Thyroid gland (tissue), 4 donors: ENCODE results near the gene PRLHR. TPM values are rescaled to one million over a fixed set of nuclear protein-coding genes. Genes with fewer than 3 reads are reported as not detected.

Experiments
- DNase-seq, 2 donors: peaks; one replicate each; pipeline ENCODE4 v3.0.0-alpha.2; 2019
- H3K27ac ChIP-seq, 3 donors: fragments of 200-600 bp; sonication (generic); 1 replicate in 2 of 3; 2 replicates in 1 of 3; pipeline ENCODE4 v1.5.1; 2016 to 2019; ENCODE audit warnings: mild to moderate bottlenecking in 1 of 3, moderate library complexity in 1 of 3
- H3K27me3 ChIP-seq: fragments of 200-600 bp; sonication (generic); one replicate; pipeline ENCODE4 v1.5.1; 2019
- H3K36me3 ChIP-seq, 2 donors: fragments of 200-600 bp; sonication (generic); one replicate each; pipeline ENCODE4 v1.5.1; 2016 to 2019
- H3K4me1 ChIP-seq, 2 donors: fragments of 200-600 bp; sonication (generic); one replicate each; pipeline ENCODE4 v1.5.1; 2017 to 2019
- H3K4me3 ChIP-seq, 3 donors: fragments of 200-600 bp; sonication (generic); replicated peaks in 1 of 3; 1 replicate in 2 of 3; 2 replicates in 1 of 3; pipeline ENCODE4 v1.5.1; 2016; ENCODE audit warnings: mild to moderate bottlenecking in 1 of 3
- H3K9me3 ChIP-seq: fragments of 200-600 bp; sonication (generic); one replicate; pipeline ENCODE4 v1.5.1; 2017
- CTCF ChIP-seq, 6 experiments: fragments of 200-600 bp in 3 of 6; fragments of 450-650 bp in 3 of 6; sonication (generic) in 3 of 6; IDR thresholded peaks; one replicate each; pipeline ENCODE4 v1.5.1; 2016 to 2019; ENCODE audit warnings: antibody characterized with exemption in 6 of 6, mild to moderate bottlenecking in 2 of 6, inconsistent platforms in 1 of 6, moderate library complexity in 1 of 6
- POLR2A ChIP-seq, 2 donors: fragments of 450-650 bp; IDR thresholded peaks; one replicate each; pipeline ENCODE4 v1.6.1; 2017; ENCODE audit warnings: antibody characterized with exemption in 2 of 2, mild to moderate bottlenecking in 2 of 2, moderate library complexity in 1 of 2
- WGBS, 2 donors: methylation state at CpG; one replicate each; pipeline ENCODE4 v1.1.5; 2017; 5-methylcytosine and 5-hydroxymethylcytosine counted together
- intact Hi-C: fragments of 100-400 bp; cut with DNase I; formaldehyde crosslinking; loops from one replicate; pipeline ENCODE4 v1.15.1; 2023
- total RNA-seq, 4 donors: library from RNA; depleted of rRNA; stranded (reverse); fragments of >200 nt; gene quantifications; one replicate each; pipeline ENCODE4 v1.2.3, GENCODE V29; 2016

Gene PRLHR
- total RNA-seq, 4 donors from 2014 or later: not detected

- H3K4me3 ChIP-seq: no peak overlapping the region
- no peaks in the 10 kb centered on the region for H3K27me3 ChIP-seq
- no peak for TF ChIP-seq CTCF (IDR thresholded peaks at IDR 0.05)
- TF ChIP-seq POLR2A (IDR thresholded peaks at IDR 0.05): no peak
- no peak overlapping the region for H3K27ac ChIP-seq
- WGBS, 2 donors: 66 to 85% methylated on average over 9 to 11 of the region's 11 CpGs
- H3K9me3 ChIP-seq: no peaks in the 10 kb centered on the region
- intact Hi-C loops: no loop called here
- no peaks in the 10 kb centered on the region for H3K36me3 ChIP-seq
- DNase-seq: no peak
- H3K4me1 ChIP-seq: no peaks in the 10 kb centered on the region
These were observed 23.0 kb downstream of the PRLHR start for GRCh38 chr10:118572256-118573041.

- Histone ChIP-seq H3K27ac (no peak overlapping the region), H3K27me3 (no peaks in the 10 kb centered on the region), H3K4me1 (no peaks in the 10 kb centered on the region), H3K36me3 (no peaks in the 10 kb centered on the region), H3K9me3 (no peaks in the 10 kb centered on the region), H3K4me3 (no peak overlapping the region)
- DNase-seq: no peak
- intact Hi-C loops: no loop called here
- TF ChIP-seq POLR2A (IDR thresholded peaks at IDR 0.05) (no peak), CTCF (IDR thresholded peaks at IDR 0.05) (no peak)
- 51 to 56% methylated on average over 3 of the region's 3 CpGs for WGBS, 2 donors
These were observed 24.3 kb downstream of the PRLHR start for GRCh38 chr10:118571123-118571522.

GRCh38 chr10:118570591-118570990, 24.9 kb downstream of the PRLHR start:
- WGBS, 2 donors: 68 to 72% methylated on average over 5 of the region's 5 CpGs
- TF ChIP-seq CTCF (IDR thresholded peaks at IDR 0.05): no peak
- no peak for TF ChIP-seq POLR2A (IDR thresholded peaks at IDR 0.05)
- no peak for DNase-seq
- no peak overlapping the region for H3K4me3 ChIP-seq
- no peaks in the 10 kb centered on the region for H3K27me3 ChIP-seq
- H3K36me3 ChIP-seq: no peaks in the 10 kb centered on the region
- intact Hi-C loops: no loop called here
- H3K4me1 ChIP-seq: no peaks in the 10 kb centered on the region
- H3K9me3 ChIP-seq: no peaks in the 10 kb centered on the region
- no peak overlapping the region for H3K27ac ChIP-seq

GRCh38 chr10:118569882-118570252, 25.6 kb downstream of the PRLHR start:
- no peaks in the 10 kb centered on the region for H3K4me1 ChIP-seq
- WGBS, 2 donors: 89 to 92% methylated on average over 3 of the region's 3 CpGs
- intact Hi-C loops: loop anchor here (5.0 to 10.0 kb wide), 2 partner anchors 147 to 235 kb away; no protein-coding TSS in a partner anchor
- no peaks in the 10 kb centered on the region for H3K27me3 ChIP-seq
- DNase-seq: no peak
- no peaks in the 10 kb centered on the region for H3K9me3 ChIP-seq
- no peak overlapping the region for H3K27ac ChIP-seq
- TF ChIP-seq CTCF (IDR thresholded peaks at IDR 0.05): no peak
- no peak for TF ChIP-seq POLR2A (IDR thresholded peaks at IDR 0.05)
- no peaks in the 10 kb centered on the region for H3K36me3 ChIP-seq
- no peak overlapping the region for H3K4me3 ChIP-seq

GRCh38 chr10:118569241-118569881, 26.1 kb downstream of the PRLHR start:
- Histone ChIP-seq H3K4me1 (no peaks in the 10 kb centered on the region), H3K4me3 (no peak overlapping the region), H3K27ac (no peak overlapping the region), H3K36me3 (no peaks in the 10 kb centered on the region), H3K9me3 (no peaks in the 10 kb centered on the region), H3K27me3 (no peaks in the 10 kb centered on the region)
- no peak for DNase-seq
- intact Hi-C loops: loop anchor here (5.0 to 10.0 kb wide), 2 partner anchors 148 to 235 kb away; no protein-coding TSS in a partner anchor
- 89 to 96% methylated on average over 8 of the region's 8 CpGs for WGBS, 2 donors
- TF ChIP-seq POLR2A (IDR thresholded peaks at IDR 0.05) (no peak), CTCF (IDR thresholded peaks at IDR 0.05) (no peak)
